Endothelial cell of umbilical vein (primary cell): ENCODE measurements around the gene ZFP1. TPM values are rescaled to one million over a fixed set of nuclear protein-coding genes. Genes with fewer than 3 reads are reported as not detected.

Experiments used
- BruUV-seq: library from RNA; stranded (reverse); fragments of 400-500 nt; replicated peaks from 2 replicates; lab custom pipeline; 2021; lab: Mats Ljungman, UMichigan
- CTCF ChIA-PET: fragments of 300-600, 350-600 bp; sonication (Branson Sonifier 250); formaldehyde crosslinking; loops from one replicate; lab custom pipeline; 2021; ENCODE audit warnings: antibody characterized with exemption, inconsistent platforms; lab: Charles Lee
- POLR2A ChIA-PET: fragments of 300-600, 350-600 bp; sonication (Branson Sonifier 250); formaldehyde crosslinking; loops from one replicate; lab custom pipeline; 2021; ENCODE audit warnings: antibody characterized with exemption, inconsistent platforms; lab: Charles Lee
- DNase-seq: peaks from one replicate; pipeline ENCODE4 v3.0.0-alpha.2; 2011; ENCODE audit warnings: low read depth, low spot score
- FAIRE-seq: peaks from 2 replicates; lab custom pipeline; 2011; peaks lifted over from hg19 to GRCh38; lab: Jason Lieb, UNC
- H2AFZ ChIP-seq: 2 replicates; pipeline ENCODE4 v1.6.0; 2012; ENCODE audit warnings: low read depth, low read length, control low read depth, inconsistent platforms
- H3K27ac ChIP-seq: 2 replicates; pipeline ENCODE4 v1.5.1; 2011; ENCODE audit warnings: low read depth, mild to moderate bottlenecking, control low read depth, low read length, moderate library complexity; ENCODE audit not compliant: insufficient read depth
- H3K27me3 ChIP-seq, 2 experiments: 2 replicates each; pipeline versions ENCODE4 v1.6.0 to v1.6.1; 2011; ENCODE audit warnings: low read length in 2 of 2, mixed read lengths in 1 of 2; ENCODE audit not compliant: control insufficient read depth in 2 of 2, insufficient read depth in 2 of 2
- H3K36me3 ChIP-seq, 2 experiments: 2 replicates in 1 of 2; 3 replicates in 1 of 2; pipeline ENCODE4 v1.5.1; 2011; ENCODE audit warnings: low read length in 2 of 2, mild to moderate bottlenecking in 1 of 2, moderate library complexity in 1 of 2; ENCODE audit not compliant: control insufficient read depth in 2 of 2, insufficient read depth in 2 of 2; ENCODE audit errors: extremely low read depth in 1 of 2
- H3K4me1 ChIP-seq: 3 replicates; pipeline ENCODE4 v1.5.1; 2011; ENCODE audit warnings: mild to moderate bottlenecking, low read length; ENCODE audit not compliant: control insufficient read depth, insufficient read depth; ENCODE audit errors: extremely low read depth
- H3K4me2 ChIP-seq: 2 replicates; pipeline ENCODE4 v1.6.1; 2011; ENCODE audit warnings: low read length, control low read depth, mixed read lengths; ENCODE audit not compliant: insufficient read depth
- H3K4me3 ChIP-seq, 3 experiments: fragments of 200-600 bp in 1 of 3; sonication (generic), shearing (Covaris generic) in 1 of 3; replicated peaks in 1 of 3; 2 replicates each; pipeline ENCODE4 v1.5.1; 2011 to 2016; ENCODE audit warnings: control low read depth in 3 of 3, low read length in 3 of 3, mild to moderate bottlenecking in 2 of 3, inconsistent platforms in 1 of 3, low read depth in 1 of 3, moderate library complexity in 1 of 3; ENCODE audit not compliant: insufficient read depth in 1 of 3
- H3K79me2 ChIP-seq: 2 replicates; pipeline ENCODE4 v1.6.0; 2012; ENCODE audit warnings: low read length, inconsistent platforms; ENCODE audit not compliant: control insufficient read depth, insufficient read depth
- H3K9ac ChIP-seq: replicated peaks from 2 replicates; pipeline ENCODE3; 2011; ENCODE audit warnings: low read length, control low read depth; ENCODE audit not compliant: insufficient read depth; ENCODE audit errors: extremely low read depth
- H3K9me1 ChIP-seq: replicated peaks from 3 replicates; pipeline ENCODE4 v1.6.0; 2011; ENCODE audit warnings: mild to moderate bottlenecking, low read length; ENCODE audit not compliant: control insufficient read depth, insufficient read depth; ENCODE audit errors: extremely low read depth
- H3K9me3 ChIP-seq: replicated peaks from 2 replicates; pipeline ENCODE4 v1.5.1; 2012; ENCODE audit warnings: low read length, inconsistent platforms; ENCODE audit not compliant: control insufficient read depth, insufficient read depth
- H4K20me1 ChIP-seq: replicated peaks from 2 replicates; pipeline ENCODE3; 2011; ENCODE audit warnings: mild to moderate bottlenecking, low read length; ENCODE audit not compliant: control insufficient read depth, insufficient read depth; ENCODE audit errors: extremely low read depth
- EZH2 ChIP-seq: IDR thresholded peaks from 2 replicates; pipeline ENCODE4 v1.6.1; 2012; ENCODE audit warnings: borderline replicate concordance, low read depth, mild to moderate bottlenecking, moderate library complexity, low read length, inconsistent platforms; ENCODE audit not compliant: severe bottlenecking
- FOS ChIP-seq: IDR thresholded peaks from 2 replicates; pipeline ENCODE4 v1.6.1; 2011; ENCODE audit warnings: mild to moderate bottlenecking, low read length, moderate library complexity, borderline replicate concordance; ENCODE audit not compliant: insufficient read depth
- GATA2 ChIP-seq: IDR thresholded peaks from 2 replicates; pipeline ENCODE4 v1.7.0; 2011; ENCODE audit warnings: low read depth, mild to moderate bottlenecking, moderate library complexity, mixed read lengths, low read length; ENCODE audit not compliant: insufficient read length, insufficient read depth
- JUN ChIP-seq: IDR thresholded peaks from 2 replicates; pipeline ENCODE4 v1.6.1; 2011; ENCODE audit warnings: borderline replicate concordance, low read depth; ENCODE audit not compliant: insufficient read length, insufficient read depth
- MYC ChIP-seq: IDR thresholded peaks from one replicate; pipeline ENCODE4 v1.6.1; 2011; ENCODE audit warnings: mild to moderate bottlenecking, low read depth, low read length
- POLR2A ChIP-seq: IDR thresholded peaks from 2 replicates; pipeline ENCODE4 v1.6.1; 2012; ENCODE audit warnings: low read depth, mild to moderate bottlenecking, control low read depth, low read length
- POLR2AphosphoS5 ChIP-seq: IDR thresholded peaks from 2 replicates; pipeline ENCODE4 v1.6.1; 2012; ENCODE audit warnings: low read depth, mild to moderate bottlenecking, control low read depth, low read length, moderate library complexity; ENCODE audit not compliant: insufficient read depth
- dilution Hi-C: fragments of 300-500 bp; cut with MboI; formaldehyde crosslinking; loops from one replicate; pipeline ENCODE4 v1.15.0; 2019; ENCODE audit warnings: low sequenced_read_pairs; ENCODE audit not compliant: extremely low pct_ligation_motif_present
- intact Hi-C: fragments of 100-400 bp; cut with micrococcal nuclease; formaldehyde crosslinking; loops from one replicate; pipeline ENCODE4 v1.10.0; 2022
- polyA plus RNA-seq, 4 experiments: library from polyadenylated mRNA; depleted of rRNA in 3 of 4; stranded (reverse) in 3 of 4; unstranded in 1 of 4; fragments of >200 nt; gene quantifications; 2 replicates each; pipeline versions ENCODE4 v1.2.1 to v1.2.3, GENCODE V29; 2011 to 2012; ENCODE audit warnings: missing spikeins in 1 of 4
- total RNA-seq: library from RNA; stranded (reverse); gene quantifications from 2 replicates; pipeline ENCODE4 v1.2.3, GENCODE V29; 2021
- TF ChIP-seq, protein P1 (sequence below): IDR thresholded peaks from 2 replicates; pipeline ENCODE4 v1.6.1; 2011; ENCODE audit not compliant: insufficient read depth, insufficient read length
- TF ChIP-seq, protein P2 (sequence below), 2 donors: IDR thresholded peaks; 1 replicate in 1 of 2; 2 replicates in 1 of 2; pipeline ENCODE4 v1.5.1; 2011; ENCODE audit warnings: low read length in 2 of 2, mild to moderate bottlenecking in 2 of 2, moderate library complexity in 2 of 2, control low read depth in 1 of 2, inconsistent platforms in 1 of 2, low read depth in 1 of 2; ENCODE audit not compliant: insufficient read depth in 1 of 2; ENCODE audit errors: extremely low read depth in 1 of 2

Gene ZFP1
- total and polyA plus RNA-seq, 2 donors (not counting 3 experiments of a cell fraction or from before 2014, with no cell fraction given): 2.8 to 9.8 TPM

DNA sequence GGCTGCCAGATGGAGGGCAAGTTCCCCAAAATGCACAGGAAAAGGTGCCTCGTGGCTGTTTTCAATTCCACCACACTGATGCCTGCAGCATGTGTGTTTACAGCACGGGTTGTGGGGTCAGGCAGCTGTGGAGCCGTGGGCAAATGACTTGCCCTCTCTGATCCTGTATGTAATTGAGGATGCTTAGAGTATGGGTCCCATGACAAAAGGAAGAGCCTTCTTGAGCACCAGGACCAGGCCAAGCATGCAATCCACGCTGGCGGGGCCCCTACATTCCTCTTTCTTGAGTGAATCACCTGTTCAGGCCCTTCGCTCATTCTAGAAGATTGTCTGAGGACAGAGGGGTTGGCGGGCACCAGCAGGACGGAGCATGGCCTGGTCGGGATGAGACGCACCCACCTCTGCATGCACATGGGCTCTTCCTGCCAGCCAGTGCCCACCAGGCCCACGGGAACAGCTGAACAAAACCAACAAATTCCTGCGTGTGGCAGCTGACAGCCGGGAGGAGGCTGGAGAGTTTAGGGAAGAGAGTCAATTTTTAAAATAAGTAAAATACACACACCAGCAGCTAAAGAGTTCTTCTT is 60.0 kb downstream of the ZFP1 start:
- Histone ChIP-seq H3K4me2 (no peak overlapping the region), H3K9me3 (no peaks in the 10 kb centered on the region), H3K27ac (no peak overlapping the region), H3K9me1 (no peaks in the 10 kb centered on the region), H3K9ac (no peak overlapping the region), H3K4me1 (no peaks in the 10 kb centered on the region), H3K27me3 (no peaks in the 10 kb centered on the region), H3K4me3 (no peak overlapping the region), H3K79me2 (no peaks in the 10 kb centered on the region), H2AFZ (no peak overlapping the region), H3K36me3 (no peaks in the 10 kb centered on the region), H4K20me1 (no peaks in the 10 kb centered on the region)
- ChIA-PET CTCF (interaction anchor here (0.7 to 1.5 kb wide), 5 partner anchors 9 to 255 kb away, joined by 3 to 4 read pairs (median 3); no protein-coding TSS in a partner anchor), POLR2A (no interaction called here)
- TF ChIP-seq JUN (no peak), POLR2AphosphoS5 (no peak), POLR2A (no peak), EZH2 (no peak), GATA2 (no peak), MYC (no peak), FOS (no peak)
- TF ChIP-seq, protein P1, sequence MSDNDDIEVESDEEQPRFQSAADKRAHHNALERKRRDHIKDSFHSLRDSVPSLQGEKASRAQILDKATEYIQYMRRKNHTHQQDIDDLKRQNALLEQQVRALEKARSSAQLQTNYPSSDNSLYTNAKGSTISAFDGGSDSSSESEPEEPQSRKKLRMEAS: no peak
- TF ChIP-seq, protein P2, sequence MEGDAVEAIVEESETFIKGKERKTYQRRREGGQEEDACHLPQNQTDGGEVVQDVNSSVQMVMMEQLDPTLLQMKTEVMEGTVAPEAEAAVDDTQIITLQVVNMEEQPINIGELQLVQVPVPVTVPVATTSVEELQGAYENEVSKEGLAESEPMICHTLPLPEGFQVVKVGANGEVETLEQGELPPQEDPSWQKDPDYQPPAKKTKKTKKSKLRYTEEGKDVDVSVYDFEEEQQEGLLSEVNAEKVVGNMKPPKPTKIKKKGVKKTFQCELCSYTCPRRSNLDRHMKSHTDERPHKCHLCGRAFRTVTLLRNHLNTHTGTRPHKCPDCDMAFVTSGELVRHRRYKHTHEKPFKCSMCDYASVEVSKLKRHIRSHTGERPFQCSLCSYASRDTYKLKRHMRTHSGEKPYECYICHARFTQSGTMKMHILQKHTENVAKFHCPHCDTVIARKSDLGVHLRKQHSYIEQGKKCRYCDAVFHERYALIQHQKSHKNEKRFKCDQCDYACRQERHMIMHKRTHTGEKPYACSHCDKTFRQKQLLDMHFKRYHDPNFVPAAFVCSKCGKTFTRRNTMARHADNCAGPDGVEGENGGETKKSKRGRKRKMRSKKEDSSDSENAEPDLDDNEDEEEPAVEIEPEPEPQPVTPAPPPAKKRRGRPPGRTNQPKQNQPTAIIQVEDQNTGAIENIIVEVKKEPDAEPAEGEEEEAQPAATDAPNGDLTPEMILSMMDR (IDR thresholded peaks at IDR 0.05; ENCODE audit: extremely low read depth in 1 of 2, insufficient read depth in 1 of 2, low read depth in 1 of 2, low read length in 2 of 2): no peak
- dilution Hi-C loops: no loop called here
- DNase-seq (no peak), FAIRE-seq (no peak)
- intact Hi-C loops: no loop called here
- no TSS peak for BruUV-seq
